Left colon (tissue), 2 donors: Measurements from ENCODE around the gene COL23A1. TPM values are rescaled to one million over a fixed set of nuclear protein-coding genes. Genes with fewer than 3 reads are reported as not detected.

Experiments
- ATAC-seq: fragments of 200-7000 bp; cut with Tn5 transposase; one replicate; pipeline ENCODE4 v1.9.1; 2020; ENCODE audit warnings: mild to moderate bottlenecking, moderate library complexity
- DNase-seq, 2 donors: peaks; one replicate each; pipeline ENCODE4 v3.0.0-alpha.2; 2020
- intact Hi-C, 2 donors: fragments of 100-400 bp; cut with DNase I in 1 of 2; cut with micrococcal nuclease in 1 of 2; formaldehyde crosslinking; loops; one replicate each; pipeline versions ENCODE4 v1.11.2 to v1.14.0; 2022; cut with DNase I, micrococcal nuclease
- total RNA-seq, 2 donors: library from RNA; stranded (reverse); fragmentation: NEBNext Ultra II Directional; extraction: Animal tissue kit (Norgen Biotek cat#: 25700); gene quantifications; one replicate each; pipeline ENCODE4 v1.2.1, GENCODE V29; 2021
- donor health status: DM: no; HTN: no; CAD: no.
- donor health status: DM: yes; HTN: yes; CAD: no.

The COL23A1 gene
- total RNA-seq, 2 donors from 2014 or later = 0.09 to 0.73 TPM

GRCh38 chr5:178540526-178540925 is 49.7 kb downstream of the COL23A1 start:
- intact Hi-C loops = no loop called here
- DNase-seq (no peak), ATAC-seq (no peak)

- intact Hi-C loops = no loop called here
- ATAC-seq = no peak
- no peak for DNase-seq
These were observed 51.4 kb downstream of the COL23A1 start for GRCh38 chr5:178538741-178539229.

- intact Hi-C loops = no loop called here
- DNase-seq (no peak), ATAC-seq (no peak)
These were observed 52.5 kb downstream of the COL23A1 start for GRCh38 chr5:178537467-178538371.

GRCh38 chr5:178536541-178537466 is 53.4 kb downstream of the COL23A1 start:
- intact Hi-C loops = no loop called here
- no peak for ATAC-seq
- DNase-seq = no peak

GRCh38 chr5:178535299-178536175 is 54.7 kb downstream of the COL23A1 start:
- intact Hi-C loops = no loop called here
- DNase-seq (no peak), ATAC-seq (no peak)

GRCh38 chr5:178533136-178533535 is 57.1 kb downstream of the COL23A1 start:
- DNase-seq = no peak
- no peak for ATAC-seq
- intact Hi-C loops = no loop called here

- intact Hi-C loops = no loop called here
- no peak for ATAC-seq
- no peak for DNase-seq
These were observed 57.5 kb downstream of the COL23A1 start for GRCh38 chr5:178532666-178533065.

- DNase-seq = no peak
- intact Hi-C loops = no loop called here
- ATAC-seq = no peak
These were observed 58.0 kb downstream of the COL23A1 start for GRCh38 chr5:178532236-178532635.

GRCh38 chr5:178531786-178532185 is 58.4 kb downstream of the COL23A1 start:
- no peak for ATAC-seq
- intact Hi-C loops = no loop called here

GRCh38 chr5:178530526-178530925 is 59.7 kb downstream of the COL23A1 start:
- intact Hi-C loops = no loop called here
- DNase-seq (no peak), ATAC-seq (no peak)

More at GRCh38 chr5:178531786-178532185, 58.4 kb downstream of the COL23A1 start:
- DNase-seq = no peak

GRCh38 chr5:178529080-178529479 is 61.1 kb downstream of the COL23A1 start:
- intact Hi-C loops = no loop called here
- ATAC-seq (no peak), DNase-seq (no peak)

- intact Hi-C loops = no loop called here
- ATAC-seq (no peak), DNase-seq (no peak)
These were observed 62.5 kb downstream of the COL23A1 start for GRCh38 chr5:178527458-178528307.

GRCh38 chr5:178526773-178527457 is 63.3 kb downstream of the COL23A1 start:
- no peak for ATAC-seq

GRCh38 chr5:178525906-178526732 is 64.1 kb downstream of the COL23A1 start:
- ATAC-seq (no peak), DNase-seq (no peak)
- intact Hi-C loops = no loop called here

More at GRCh38 chr5:178526773-178527457, 63.3 kb downstream of the COL23A1 start:
- intact Hi-C loops = no loop called here
- DNase-seq = no peak

GRCh38 chr5:178524093-178524882 is 65.9 kb downstream of the COL23A1 start:
- DNase-seq = no peak
- ATAC-seq = no peak
- intact Hi-C loops = no loop called here

- intact Hi-C loops = no loop called here
- ATAC-seq (no peak), DNase-seq (no peak)
These were observed 67.8 kb downstream of the COL23A1 start for GRCh38 chr5:178522361-178522760.
